ENCODE measurements around the gene PCDH15. TPM values are rescaled to one million over a fixed set of nuclear protein-coding genes. Genes with fewer than 3 reads are reported as not detected.

PCDH15 gene
- total and polyA plus RNA-seq, 2 of the 4 experiments (the other 2 are of a cell fraction) = not detected

DNA sequence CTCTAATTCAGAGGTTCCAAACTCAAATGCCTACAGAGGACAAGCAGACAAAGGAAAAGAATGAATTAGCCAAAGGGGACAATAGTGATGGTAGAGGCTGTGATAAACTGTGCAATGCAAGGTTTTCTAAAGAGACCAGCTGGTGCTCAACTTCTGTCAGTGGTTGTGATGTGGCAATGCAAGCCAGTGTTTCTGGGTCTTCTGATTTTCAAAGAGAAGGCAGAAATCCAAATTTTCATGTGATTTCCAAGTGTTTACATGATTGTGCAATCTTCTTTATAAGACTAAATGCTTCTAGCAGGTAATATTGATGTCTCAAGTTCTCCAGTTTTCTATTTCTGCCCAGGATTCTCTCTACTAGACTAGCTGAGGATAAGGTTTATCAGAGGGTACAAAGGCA is 135.9 kb downstream of the PCDH15 start:
- Histone ChIP-seq H2AK5ac (ENCODE audit: low read depth, low read length) (no peak overlapping the region), H3K23ac (ENCODE audit: low read depth, low read length) (no peak overlapping the region), H3K4ac (ENCODE audit: low read depth, low read length) (no peak overlapping the region), H3K18ac (ENCODE audit: low read depth, low read length) (no peak overlapping the region), H2BK5ac (ENCODE audit: low read depth, low read length, poor library complexity, severe bottlenecking) (no peak overlapping the region), H4K8ac (ENCODE audit: low read depth in 2 of 2, low read length in 2 of 2) (no peak overlapping the region), H4K20me1 (ENCODE audit: insufficient read depth, low read length) (no peaks in the 10 kb centered on the region), H3K4me2 (ENCODE audit: low read depth, low read length) (no peak overlapping the region), H3K79me1 (ENCODE audit: low read depth in 1 of 2, low read length in 2 of 2) (no peaks in the 10 kb centered on the region), H3K14ac (replicated peaks; ENCODE audit: low read depth, low read length) (no peak overlapping the region), H4K91ac (ENCODE audit: insufficient read depth, low read depth, low read length) (no peak overlapping the region), H4K5ac (ENCODE audit: low read depth, low read length) (no peak overlapping the region), H3K27ac (ENCODE audit: insufficient read depth, low read length) (no peak overlapping the region), H2AK9ac (replicated peaks; ENCODE audit: low read depth, low read length, poor library complexity) (no peak overlapping the region), H2BK20ac (ENCODE audit: low read depth, low read length) (no peak overlapping the region), H2AFZ (replicated peaks; ENCODE audit: low read length, poor library complexity) (no peak overlapping the region), H3K9me1 (ENCODE audit: insufficient read depth, low read length) (no peaks in the 10 kb centered on the region), H2BK15ac (ENCODE audit: low read depth, low read length) (no peak overlapping the region), H3K36me3 (ENCODE audit: control insufficient read depth, insufficient read depth, low read length) (no peaks in the 10 kb centered on the region), H2BK120ac (ENCODE audit: low read depth, low read length) (no peak overlapping the region), H3K27me3 (ENCODE audit: control insufficient read depth, insufficient read depth, low read length) (no peaks in the 10 kb centered on the region), H3K56ac (ENCODE audit: extremely low read depth, insufficient read depth, low read length) (no peak overlapping the region), H3K9me3 (ENCODE audit: control insufficient read depth, insufficient read depth, low read length) (no peaks in the 10 kb centered on the region), H3K9ac (ENCODE audit: low read depth, low read length) (no peak overlapping the region), H3K4me3 (ENCODE audit: insufficient read depth, low read depth, low read length) (no peak overlapping the region), H3K4me1 (ENCODE audit: control insufficient read depth, insufficient read depth, low read length) (no peaks in the 10 kb centered on the region)
- DNase-seq (no peak), ATAC-seq (ENCODE audit: low read depth) (no peak)
- POLR2A ChIA-PET (ENCODE audit: unreplicated experiment) = no interaction called here
- dilution Hi-C loops (cut with HindIII; ENCODE audit: low sequenced_read_pairs, unreplicated experiment) = no loop called here
- CTCF ChIA-PET = no interaction called here
- in situ Hi-C loops (cut with MboI; ENCODE audit: low sequenced_read_pairs) = no loop called here
- TF ChIP-seq, protein P1, sequence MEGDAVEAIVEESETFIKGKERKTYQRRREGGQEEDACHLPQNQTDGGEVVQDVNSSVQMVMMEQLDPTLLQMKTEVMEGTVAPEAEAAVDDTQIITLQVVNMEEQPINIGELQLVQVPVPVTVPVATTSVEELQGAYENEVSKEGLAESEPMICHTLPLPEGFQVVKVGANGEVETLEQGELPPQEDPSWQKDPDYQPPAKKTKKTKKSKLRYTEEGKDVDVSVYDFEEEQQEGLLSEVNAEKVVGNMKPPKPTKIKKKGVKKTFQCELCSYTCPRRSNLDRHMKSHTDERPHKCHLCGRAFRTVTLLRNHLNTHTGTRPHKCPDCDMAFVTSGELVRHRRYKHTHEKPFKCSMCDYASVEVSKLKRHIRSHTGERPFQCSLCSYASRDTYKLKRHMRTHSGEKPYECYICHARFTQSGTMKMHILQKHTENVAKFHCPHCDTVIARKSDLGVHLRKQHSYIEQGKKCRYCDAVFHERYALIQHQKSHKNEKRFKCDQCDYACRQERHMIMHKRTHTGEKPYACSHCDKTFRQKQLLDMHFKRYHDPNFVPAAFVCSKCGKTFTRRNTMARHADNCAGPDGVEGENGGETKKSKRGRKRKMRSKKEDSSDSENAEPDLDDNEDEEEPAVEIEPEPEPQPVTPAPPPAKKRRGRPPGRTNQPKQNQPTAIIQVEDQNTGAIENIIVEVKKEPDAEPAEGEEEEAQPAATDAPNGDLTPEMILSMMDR (conservative IDR thresholded peaks at IDR 0.05; ENCODE audit: low read depth, low read length) = no peak
- peak; percentile 70 for TF ChIP-seq CEBPB (IDR thresholded peaks at IDR 0.05; ENCODE audit: low read depth, low read length)
- intact Hi-C loops (cut with micrococcal nuclease) = no loop called here
- BruUV-seq (replicated peaks) = no TSS peak

Measured in IMR-90 (cell line).